ENCODE results near the gene MED13L. TPM values are rescaled to one million over a fixed set of nuclear protein-coding genes. Genes with fewer than 3 reads are reported as not detected.

MED13L gene
- total and polyA plus RNA-seq, 2 experiments from 2014 or later = 11.7 to 88.7 TPM

DNA sequence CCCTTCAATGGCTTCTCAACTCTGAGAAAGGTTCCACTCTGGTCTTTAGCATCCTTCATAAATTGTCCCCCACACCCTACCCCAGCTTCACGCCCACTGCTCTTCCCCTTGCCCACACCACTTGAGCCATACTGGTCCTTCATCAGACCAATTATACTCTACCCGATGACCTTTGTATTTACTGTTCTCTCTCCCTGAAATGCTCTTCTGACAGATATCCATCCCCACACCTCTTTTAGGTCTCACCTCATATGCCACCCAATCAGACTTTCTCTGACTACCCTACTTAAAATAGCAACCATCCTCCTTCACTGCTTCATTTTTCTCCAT lies 135.7 kb downstream of the MED13L start:
- H3K4me2 ChIP-seq (ENCODE audit: unreplicated experiment) = no peak overlapping the region
- peak overlapping the region; percentile 23 for H3K27ac ChIP-seq

DNA sequence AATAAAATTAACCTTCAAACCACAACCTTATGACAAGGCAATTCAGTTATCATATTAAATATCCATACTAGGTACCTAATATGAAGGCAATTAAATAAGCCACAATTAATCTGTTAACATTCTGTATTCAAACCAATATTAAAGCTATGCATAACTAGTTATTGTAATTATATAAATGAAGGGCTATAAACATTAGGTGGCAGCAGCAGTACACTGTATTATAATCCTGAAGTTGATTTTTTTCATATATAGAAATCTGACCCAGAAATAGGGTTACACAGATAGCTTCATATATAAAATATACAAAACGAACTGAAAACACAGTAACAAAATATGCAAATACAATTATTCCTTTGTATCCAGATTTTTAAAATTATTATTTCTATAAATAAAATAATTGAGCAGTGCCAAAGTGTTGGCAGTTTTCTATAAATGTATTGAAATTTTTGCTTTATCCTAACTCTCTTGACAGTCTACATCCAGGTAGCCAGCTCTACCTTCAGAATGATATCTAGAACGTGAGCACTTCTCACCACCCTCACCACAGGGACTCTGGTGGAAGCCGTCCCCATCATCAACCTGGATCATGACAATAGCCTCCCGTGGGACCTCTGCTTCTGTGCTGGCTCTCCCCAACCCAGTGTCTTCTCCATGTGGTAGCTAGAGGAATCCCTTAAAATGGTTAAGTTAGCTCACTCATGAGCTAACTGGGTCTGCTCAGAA lies 136.2 kb downstream of the MED13L start:
- TF ChIP-seq EZH2 (IDR thresholded peaks at IDR 0.05; ENCODE audit: insufficient read depth, poor library complexity, severe bottlenecking) (no peak), EZH2phosphoT487 (IDR thresholded peaks at IDR 0.05; ENCODE audit: insufficient read depth, low read depth) (no peak)
- Histone ChIP-seq H3K4me1 (ENCODE audit: insufficient read depth) (peaks cover 82% of the 10 kb centered on the region), H3K4me3 (no peak overlapping the region), H3K27me3 (replicated peaks; ENCODE audit: insufficient read depth) (no peaks in the 10 kb centered on the region), H3K27ac (peak overlapping the region; percentile 23; the same call in 1 of the 2 replicates), H3K36me3 (ENCODE audit: low read depth) (no peaks in the 10 kb centered on the region), H3K9me2 (ENCODE audit: insufficient read depth) (no peaks in the 10 kb centered on the region), H2AFZ (no peak overlapping the region), H3K79me2 (ENCODE audit: insufficient read depth) (peaks cover 97% of the 10 kb centered on the region), H4K20me1 (ENCODE audit: insufficient read depth) (peaks cover 60% of the 10 kb centered on the region), H3K9ac (peak overlapping the region; percentile 24), H3K4me2 (ENCODE audit: unreplicated experiment) (peak overlapping the region; percentile 35), H3K9me3 (ENCODE audit: low read depth) (no peaks in the 10 kb centered on the region), H3F3A (ENCODE audit: insufficient read depth) (peaks cover 74% of the 10 kb centered on the region)
- DNase-seq = peak; percentile 18
- in situ Hi-C loops (cut with MboI) = no loop called here
- WGBS, 2 experiments (ENCODE audit: low coverage in 1 of 2, low lambda C conversion rate in 2 of 2, missing lambda C conversion rate in 2 of 2) = 80 to 81% methylated on average over 4 of the region's 4 CpGs

More for the DNA sequence above, 135.7 kb downstream of the MED13L start:
- no peak for DNase-seq
- TF ChIP-seq EZH2phosphoT487 (IDR thresholded peaks at IDR 0.05; ENCODE audit: insufficient read depth, low read depth) (no peak), EZH2 (IDR thresholded peaks at IDR 0.05; ENCODE audit: insufficient read depth, poor library complexity, severe bottlenecking) (no peak)
- Histone ChIP-seq H3K79me2 (ENCODE audit: insufficient read depth) (peaks cover 97% of the 10 kb centered on the region), H3K9ac (no peak overlapping the region), H3K9me3 (ENCODE audit: low read depth) (no peaks in the 10 kb centered on the region), H4K20me1 (ENCODE audit: insufficient read depth) (peaks cover 56% of the 10 kb centered on the region), H3F3A (ENCODE audit: insufficient read depth) (peaks cover 70% of the 10 kb centered on the region), H3K27me3 (replicated peaks; ENCODE audit: insufficient read depth) (no peaks in the 10 kb centered on the region), H3K4me3 (no peak overlapping the region), H3K36me3 (ENCODE audit: low read depth) (no peaks in the 10 kb centered on the region), H3K9me2 (ENCODE audit: insufficient read depth) (no peaks in the 10 kb centered on the region), H3K4me1 (ENCODE audit: insufficient read depth) (peaks cover 77% of the 10 kb centered on the region), H2AFZ (no peak overlapping the region)
- 40 to 69% methylated on average over 2 of the region's 2 CpGs for WGBS, 2 experiments (ENCODE audit: low coverage in 1 of 2, low lambda C conversion rate in 2 of 2, missing lambda C conversion rate in 2 of 2)
- in situ Hi-C loops (cut with MboI) = no loop called here

DNA sequence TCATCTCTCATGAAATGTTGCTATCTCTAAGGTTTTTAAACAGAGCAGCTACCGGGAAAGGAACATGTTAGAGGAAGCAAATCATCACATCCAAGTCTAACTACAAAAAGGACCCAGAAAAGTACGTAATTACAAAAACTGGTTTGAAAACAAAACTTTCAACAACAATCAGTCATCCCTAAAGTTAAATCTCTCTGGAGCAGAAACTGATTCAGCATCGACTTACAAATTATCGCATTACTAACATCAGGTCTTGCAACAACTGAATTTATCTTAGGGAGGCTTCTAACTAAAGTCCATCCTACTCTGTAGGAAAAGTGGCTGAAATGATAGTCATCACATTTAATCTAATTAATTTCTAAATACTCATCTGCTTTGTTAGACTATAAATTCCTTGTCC lies 137.0 kb downstream of the MED13L start:
- 14 to 23% methylated on average over 4 of the region's 4 CpGs for WGBS, 2 experiments (ENCODE audit: low coverage in 1 of 2, low lambda C conversion rate in 2 of 2, missing lambda C conversion rate in 2 of 2)
- peaks cover 90% of the 10 kb centered on the region for H3K4me1 ChIP-seq (ENCODE audit: insufficient read depth)
- peaks cover 79% of the 10 kb centered on the region for H3F3A ChIP-seq (ENCODE audit: insufficient read depth)
- H3K9ac ChIP-seq = peak overlapping the region; percentile 24
- DNase-seq = peak; percentile 70
- TF ChIP-seq EZH2phosphoT487 (IDR thresholded peaks at IDR 0.05; ENCODE audit: insufficient read depth, low read depth) = no peak
- TF ChIP-seq EZH2 (IDR thresholded peaks at IDR 0.05; ENCODE audit: insufficient read depth, poor library complexity, severe bottlenecking) = no peak
- H3K27me3 ChIP-seq (replicated peaks; ENCODE audit: insufficient read depth) = no peaks in the 10 kb centered on the region
- no peaks in the 10 kb centered on the region for H3K9me2 ChIP-seq (ENCODE audit: insufficient read depth)
- H3K4me3 ChIP-seq = no peak overlapping the region
- in situ Hi-C loops (cut with MboI) = no loop called here
- H2AFZ ChIP-seq = no peak overlapping the region
- peaks cover 97% of the 10 kb centered on the region for H3K79me2 ChIP-seq (ENCODE audit: insufficient read depth)
- no peaks in the 10 kb centered on the region for H3K9me3 ChIP-seq (ENCODE audit: low read depth)
- no peaks in the 10 kb centered on the region for H3K36me3 ChIP-seq (ENCODE audit: low read depth)
- H3K4me2 ChIP-seq (ENCODE audit: unreplicated experiment) = peak overlapping the region; percentile 35
- peaks cover 55% of the 10 kb centered on the region for H4K20me1 ChIP-seq (ENCODE audit: insufficient read depth)
- peak overlapping the region; percentile 23 for H3K27ac ChIP-seq

DNA sequence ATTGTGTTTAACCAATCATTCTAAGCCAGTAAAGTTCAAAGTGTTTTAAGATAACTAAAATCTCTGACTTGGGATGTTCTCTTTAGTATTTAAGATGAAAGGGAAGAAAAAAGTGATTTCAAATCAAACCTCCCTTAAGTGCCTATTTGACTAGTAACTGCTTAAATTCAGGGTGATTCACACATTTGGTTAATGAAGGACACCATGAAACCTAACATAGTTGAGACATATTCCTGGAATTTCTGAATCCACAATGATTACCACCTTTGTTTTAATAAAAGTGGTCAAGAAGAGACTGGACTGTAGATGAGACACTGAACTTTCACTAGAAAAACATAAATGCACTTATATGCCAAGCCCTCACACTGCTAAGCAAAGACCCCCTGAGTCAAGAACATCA lies 138.7 kb downstream of the MED13L start:
- no peaks in the 10 kb centered on the region for H3K27me3 ChIP-seq (replicated peaks; ENCODE audit: insufficient read depth)
- H3K9me3 ChIP-seq (ENCODE audit: low read depth) = no peaks in the 10 kb centered on the region
- TF ChIP-seq EZH2 (IDR thresholded peaks at IDR 0.05; ENCODE audit: insufficient read depth, poor library complexity, severe bottlenecking) (no peak), EZH2phosphoT487 (IDR thresholded peaks at IDR 0.05; ENCODE audit: insufficient read depth, low read depth) (0 out of 2 replicates have a peak, but pooled peaks have one; percentile 5)
- no peaks in the 10 kb centered on the region for H3K9me2 ChIP-seq (ENCODE audit: insufficient read depth)
- H3K27ac ChIP-seq = peak overlapping the region; percentile 54
- peaks cover 97% of the 10 kb centered on the region for H3K79me2 ChIP-seq (ENCODE audit: insufficient read depth)
- H3K9ac ChIP-seq = no peak overlapping the region
- no peak overlapping the region for H2AFZ ChIP-seq
- H3K36me3 ChIP-seq (ENCODE audit: low read depth) = no peaks in the 10 kb centered on the region
- H3K4me2 ChIP-seq (ENCODE audit: unreplicated experiment) = peak overlapping the region; percentile 63
- H3K4me1 ChIP-seq (ENCODE audit: insufficient read depth) = peaks cover 93% of the 10 kb centered on the region
- H4K20me1 ChIP-seq (ENCODE audit: insufficient read depth) = peaks cover 48% of the 10 kb centered on the region
- 0 out of 2 replicates have a peak overlapping the region, but pooled peaks have one; percentile 18 for H3K4me3 ChIP-seq
- in situ Hi-C loops (cut with MboI) = no loop called here
- peaks cover 87% of the 10 kb centered on the region for H3F3A ChIP-seq (ENCODE audit: insufficient read depth)
- DNase-seq = peak; percentile 58
